GM21529 (cell line): ENCODE data around the gene ARG2.
A peak's percentile ranks its signal among the peaks of the same experiment; 100 is the strongest.
"Not testable (repeated sequence)": the region's sequence is repeated elsewhere in the genome, so short reads cannot be mapped to it uniquely, and the experiment has no call there.

ENCODE experiments used
- ATAC-seq: cut with Tn5 transposase; IDR thresholded peaks from one replicate; pipeline ENCODE4 v1.9.1; 2021; ENCODE audit not compliant: unreplicated experiment

ARG2 gene

DNA sequence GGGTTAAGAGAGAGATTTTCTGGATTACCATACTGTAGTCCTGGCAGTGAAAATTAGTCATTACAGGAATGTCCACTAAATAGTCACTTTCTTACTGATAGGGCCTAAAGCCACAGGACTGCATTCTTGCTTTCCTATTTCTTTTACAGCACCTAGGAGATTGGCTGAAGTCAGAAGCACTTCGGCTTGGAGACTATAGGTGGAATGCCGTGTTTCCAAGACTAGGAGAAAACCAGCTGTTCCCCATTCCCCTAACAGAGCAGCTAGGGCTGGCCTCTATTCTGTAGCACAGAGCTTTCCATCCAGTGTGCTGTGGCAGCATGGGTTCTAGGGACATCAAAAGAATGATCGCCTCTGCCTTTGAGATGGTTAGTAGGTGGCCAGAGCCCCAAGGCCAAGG lies 34.7 kb upstream of the ARG2 start:
- no peak for ATAC-seq

DNA sequence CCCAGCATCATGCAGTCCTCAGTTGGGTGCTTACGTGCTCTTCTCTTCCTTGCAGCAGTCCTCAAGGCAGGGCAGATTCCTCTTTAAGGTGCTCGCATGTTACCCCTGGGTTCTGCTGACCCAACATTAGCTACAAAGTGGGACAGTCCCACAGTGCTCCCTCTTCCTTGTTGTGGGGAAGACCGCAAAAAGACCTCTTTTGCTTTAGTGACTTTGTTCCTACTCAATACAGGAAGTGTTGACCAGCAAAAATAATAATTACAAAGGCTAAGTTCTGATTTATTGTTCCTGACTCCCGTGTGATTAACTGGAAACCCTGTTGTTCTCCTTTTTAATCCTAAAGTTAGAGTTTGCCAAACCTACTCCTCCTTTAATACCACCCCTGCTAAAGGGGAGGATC lies 33.4 kb upstream of the ARG2 start:
- ATAC-seq = no peak

DNA sequence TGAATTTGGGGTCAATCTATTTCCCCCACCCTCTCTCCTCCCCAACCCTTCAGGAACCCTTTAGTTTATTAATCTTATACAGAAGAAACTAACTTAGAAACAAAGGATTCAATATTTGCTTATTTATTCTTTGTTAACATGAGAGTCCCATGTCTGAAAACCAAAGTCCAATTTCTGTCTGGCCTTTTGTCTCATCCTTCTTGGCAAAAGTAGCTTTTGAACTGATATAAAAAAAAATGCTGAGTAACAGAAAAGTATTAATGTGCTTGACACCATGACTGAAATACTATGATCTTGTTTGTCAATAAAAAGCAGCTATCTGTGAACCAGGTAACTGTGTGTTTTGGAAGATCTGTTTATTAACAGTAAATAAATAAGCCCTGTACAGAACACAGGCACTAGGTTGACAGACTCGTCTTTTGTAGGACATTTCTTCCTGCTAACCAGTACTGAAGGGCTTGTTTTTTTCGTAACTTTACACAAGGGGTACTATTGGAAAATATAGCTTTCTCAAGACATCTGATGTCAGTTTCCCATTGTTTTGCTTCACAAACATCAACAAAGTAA lies 30.4 kb upstream of the ARG2 start:
- ATAC-seq = no peak

DNA sequence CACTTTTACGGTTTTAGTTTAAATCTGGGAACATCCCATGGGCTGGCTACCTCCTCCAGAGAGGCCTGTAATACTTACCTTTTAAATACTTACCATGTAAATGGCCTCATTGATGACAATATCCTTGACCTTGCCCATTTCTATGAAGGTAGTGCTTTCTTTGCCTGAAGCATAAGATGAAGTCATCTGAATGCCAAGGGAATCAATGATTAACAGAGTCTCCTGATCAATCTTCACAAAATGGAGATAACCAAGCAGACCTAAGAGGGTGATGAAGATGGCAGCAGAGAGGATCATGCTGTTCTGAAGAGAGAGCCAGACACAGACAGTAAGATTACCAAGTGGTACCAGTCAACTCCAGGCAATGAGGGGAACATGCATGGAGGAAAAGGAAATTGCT lies 26.1 kb upstream of the ARG2 start:
- not testable (repeated sequence) for ATAC-seq

DNA sequence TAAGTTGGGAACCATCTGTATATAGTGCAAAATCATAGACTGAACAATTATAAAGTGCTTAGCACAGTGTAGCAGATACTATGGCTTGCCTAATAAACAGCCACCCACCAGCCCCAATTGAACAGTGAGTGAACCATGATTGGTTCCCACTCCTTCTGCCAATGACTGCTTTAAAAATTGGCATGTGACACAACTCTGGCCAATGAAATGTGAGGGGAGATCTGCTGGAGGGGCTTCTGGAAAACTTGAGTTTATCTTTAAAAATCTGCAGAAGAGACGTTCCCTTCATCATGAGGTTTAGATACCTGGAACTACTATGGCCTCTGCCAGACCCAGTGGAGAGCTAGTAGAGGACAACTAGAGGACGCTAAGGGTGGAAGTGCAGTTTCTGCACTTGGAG lies 24.3 kb upstream of the ARG2 start:
- ATAC-seq = no peak

DNA sequence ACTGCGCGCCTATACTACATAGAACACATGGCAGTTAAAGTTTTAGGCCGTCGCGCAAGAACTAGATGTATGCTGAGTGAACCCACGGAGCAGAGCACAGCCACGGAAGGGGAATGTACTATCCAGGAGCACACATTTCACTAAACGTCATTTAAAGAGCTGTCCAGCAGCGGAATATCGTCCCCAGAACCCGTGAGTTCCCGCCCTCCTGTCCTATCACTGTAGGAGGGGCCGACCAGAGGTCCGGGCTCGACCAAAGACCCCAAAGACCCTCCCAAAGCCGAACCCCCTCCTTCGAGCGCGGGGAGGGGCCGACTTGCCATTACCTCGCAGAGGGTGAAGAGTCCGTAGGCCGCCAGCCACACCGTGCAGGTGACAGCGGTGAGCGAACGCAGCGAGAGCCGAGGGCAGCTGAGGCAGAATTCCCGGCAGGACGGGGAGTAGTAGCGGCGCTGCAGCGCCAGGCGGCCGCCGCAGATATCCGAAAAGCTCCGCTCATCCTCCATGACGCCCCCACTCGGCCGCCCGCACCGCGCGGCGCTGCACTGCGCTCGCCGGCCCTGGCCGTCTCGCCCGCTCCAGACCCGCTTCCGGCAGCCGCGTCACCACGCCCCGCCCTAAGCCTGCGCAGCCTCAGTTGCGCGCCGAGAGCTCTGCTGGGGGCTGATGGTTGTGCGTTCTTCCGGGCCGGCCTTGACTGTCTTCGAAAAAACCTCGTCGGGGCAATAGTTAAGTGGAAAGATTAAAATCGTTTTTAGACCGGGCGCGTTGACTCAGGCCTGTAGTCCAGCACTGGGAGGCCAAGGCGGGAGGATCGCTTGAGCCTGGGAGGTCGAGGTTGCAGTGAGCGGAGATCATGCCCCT lies 19.8 kb upstream of the ARG2 start, which contains the start of gene PIGH:
Gene PIGH (minus strand): TSS at position 571 of the 864 bp plus-strand sequence. CDS start 65 bp downstream, at position 506.
- peak; percentile 84 for ATAC-seq

DNA sequence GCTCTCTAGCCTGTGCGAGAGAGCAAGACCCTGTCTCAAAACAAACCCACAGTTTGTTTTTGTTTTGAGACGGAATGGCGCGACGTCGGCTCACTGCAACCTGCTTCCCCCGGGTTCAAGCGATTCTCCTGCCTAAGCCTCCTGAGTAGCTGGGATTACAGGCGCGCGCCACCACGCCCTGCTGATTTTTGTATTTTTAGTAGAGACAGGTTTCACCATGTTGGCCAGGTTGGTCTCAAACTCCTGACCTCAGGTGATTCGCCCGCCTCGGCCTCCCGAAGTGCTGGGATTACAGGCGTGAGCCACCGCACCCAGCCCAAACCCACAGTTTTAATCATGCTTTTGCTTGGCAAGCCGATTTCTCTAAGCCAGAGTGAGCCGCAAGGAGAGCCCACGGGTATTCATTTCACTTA lies 19.2 kb upstream of the ARG2 start:
- ATAC-seq = not testable (repeated sequence)

DNA sequence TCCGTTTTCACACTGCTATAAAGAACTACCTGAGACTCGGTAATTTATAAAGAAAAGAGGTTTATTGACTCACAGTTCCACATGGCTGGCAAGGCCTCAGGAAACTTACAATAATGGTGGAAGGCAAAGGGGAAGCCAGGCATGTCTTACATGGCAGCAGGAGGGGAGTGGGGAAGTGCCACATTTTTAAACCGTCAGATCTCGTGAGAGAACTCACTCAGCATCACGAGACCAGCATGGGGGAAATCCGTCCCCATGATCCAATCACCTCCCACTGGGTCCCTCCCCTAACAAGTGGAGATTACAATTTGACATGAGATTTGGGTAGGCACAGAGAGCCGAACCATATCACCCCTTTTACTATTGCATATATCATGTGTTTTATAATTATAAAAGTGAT lies 17.6 kb upstream of the ARG2 start:
- no peak for ATAC-seq

DNA sequence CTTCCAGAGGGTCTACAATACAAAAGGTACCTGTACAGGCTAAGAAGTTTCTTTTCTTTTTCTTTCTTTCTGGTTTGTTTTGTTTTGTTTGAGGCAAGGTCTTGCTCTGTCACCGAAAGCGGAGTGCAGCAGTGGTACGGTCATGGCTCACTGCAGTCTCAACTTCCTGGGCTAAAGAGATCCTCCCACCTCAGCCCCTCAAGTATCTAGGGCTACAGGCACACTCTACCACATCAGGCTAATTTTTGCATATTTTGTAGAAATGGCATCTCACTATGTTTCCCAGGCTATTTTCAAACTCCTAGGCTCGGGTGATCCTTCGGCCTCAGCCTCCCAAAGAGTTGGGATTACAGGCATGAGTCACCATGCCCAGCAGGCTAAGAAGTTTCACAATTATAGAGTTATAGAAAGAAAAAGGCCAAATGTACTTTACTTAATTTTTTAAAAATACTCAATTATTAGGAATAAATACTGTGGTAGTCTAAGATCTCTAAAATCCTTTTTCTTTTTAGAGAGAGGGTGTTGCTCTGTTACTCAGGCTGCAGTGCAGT lies 16.6 kb upstream of the ARG2 start:
- ATAC-seq = peak; percentile 68

DNA sequence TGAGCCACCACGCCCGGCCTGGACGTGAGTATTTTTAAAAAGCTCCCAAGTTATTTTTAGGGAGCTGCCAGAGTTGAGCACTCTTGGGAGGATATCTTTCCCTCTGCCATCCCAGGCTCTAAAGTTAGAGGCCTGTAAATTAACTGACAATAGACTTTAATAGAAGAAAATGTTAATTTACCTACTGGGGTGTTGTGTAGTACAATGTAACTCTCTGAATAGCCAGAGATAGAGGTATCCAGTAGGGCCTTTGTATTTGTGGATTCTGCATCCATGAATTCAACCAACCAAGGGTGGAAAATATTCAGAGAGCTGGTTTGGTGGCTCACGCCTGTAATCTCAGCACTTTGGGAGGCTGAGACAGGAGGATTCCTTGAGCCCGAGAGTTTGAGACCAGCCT lies 12.1 kb upstream of the ARG2 start:
- no peak for ATAC-seq

DNA sequence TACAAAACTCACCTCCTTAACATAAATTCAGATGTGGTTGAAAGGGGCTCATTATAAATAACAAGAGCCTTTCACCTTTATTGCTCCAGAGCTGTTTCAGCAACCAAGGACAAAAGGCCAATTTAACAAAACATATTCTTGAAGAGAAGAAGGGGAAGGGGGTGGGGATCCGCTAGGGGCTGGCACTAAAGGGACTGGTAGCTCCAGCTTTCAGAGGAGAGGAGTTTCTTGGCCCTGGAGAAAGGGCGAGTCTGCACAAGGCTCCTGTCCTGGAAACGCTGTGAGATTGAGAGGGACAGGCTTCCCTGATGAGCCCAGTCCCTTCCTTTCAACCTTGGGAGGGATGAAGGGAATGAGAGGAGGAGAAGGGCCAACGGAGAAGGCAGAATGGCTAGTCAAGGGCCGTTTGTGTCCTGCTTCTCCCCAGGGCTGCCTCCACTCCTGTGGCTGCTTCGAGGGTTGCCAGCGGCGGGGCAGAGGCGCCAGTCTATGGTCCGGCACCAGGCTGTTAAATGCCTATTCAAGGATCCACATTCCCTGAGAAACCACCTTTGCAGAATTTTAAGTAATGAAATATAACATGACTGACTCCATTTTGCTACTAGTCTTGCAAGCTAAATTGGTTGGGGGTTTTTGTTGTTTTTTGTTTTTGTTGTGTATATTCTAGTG lies 9.9 kb upstream of the ARG2 start:
- no peak for ATAC-seq

DNA sequence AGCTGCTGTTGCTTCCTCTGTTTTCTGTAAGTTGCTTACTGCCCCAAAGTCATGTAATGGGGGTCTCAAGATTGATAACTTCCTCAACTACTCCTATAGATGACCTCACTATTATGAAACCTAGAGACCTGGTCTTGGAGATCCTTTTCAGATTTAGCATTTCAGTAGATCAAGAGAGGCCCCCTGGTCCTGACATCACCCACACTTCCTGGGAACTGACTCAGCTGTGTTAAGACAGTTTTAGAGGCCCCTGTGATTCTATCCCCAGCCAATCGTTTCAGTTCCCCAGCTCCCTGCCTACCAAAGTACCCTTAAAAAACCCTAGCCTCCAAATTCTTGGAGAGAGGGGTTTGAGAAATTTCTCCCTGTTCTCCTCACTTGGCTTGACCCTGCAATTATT lies 9.2 kb upstream of the ARG2 start:
- no peak for ATAC-seq

DNA sequence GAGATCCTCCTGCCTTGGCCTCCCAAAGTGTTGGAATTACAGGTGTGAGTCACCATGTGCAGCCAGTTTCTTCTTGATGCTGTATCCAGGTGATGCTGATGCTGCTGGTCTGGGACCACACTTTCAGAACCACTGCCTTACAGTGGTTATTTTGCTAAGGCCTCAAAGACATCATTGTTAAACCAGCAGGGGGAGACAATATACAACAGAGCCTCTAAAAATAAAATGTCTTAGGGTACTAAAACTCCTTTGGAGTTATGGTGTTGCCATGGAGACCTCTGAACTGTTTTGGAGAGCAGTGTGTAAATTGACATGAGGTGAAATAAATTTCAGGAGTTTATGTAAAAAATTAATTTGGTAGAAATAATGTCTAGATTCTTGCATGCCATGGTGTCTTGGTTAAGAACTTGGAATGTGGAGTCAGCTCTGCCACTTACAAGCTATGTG lies 1.1 kb upstream of the ARG2 start:
- ATAC-seq = peak; percentile 35

DNA sequence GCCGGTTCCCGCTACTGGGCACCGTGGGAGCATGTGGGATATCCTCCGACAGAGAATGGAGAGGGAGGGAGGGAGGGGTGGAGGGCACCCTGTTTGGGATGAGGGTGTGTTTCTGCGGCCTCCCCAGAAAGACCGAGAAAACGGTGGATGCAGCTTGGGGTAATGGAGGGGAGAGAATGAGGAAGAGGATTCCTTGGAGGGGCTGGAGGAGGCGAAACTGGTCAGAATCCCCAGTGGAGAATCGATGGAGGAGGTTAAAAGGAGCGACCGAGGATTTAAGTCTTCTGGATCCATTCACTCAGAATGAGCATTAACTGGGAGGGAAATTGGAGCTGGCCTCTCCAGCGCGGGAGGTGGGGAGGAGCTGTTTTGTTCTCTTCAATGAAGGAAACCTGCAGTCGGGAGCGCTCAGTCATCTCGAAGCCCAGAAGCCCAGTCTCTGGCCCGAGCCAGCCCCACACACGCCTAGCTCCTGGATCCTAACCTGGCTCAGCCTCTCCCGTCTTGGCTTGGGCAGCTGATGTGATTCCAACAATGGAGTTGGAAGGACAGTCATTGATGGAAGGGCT lies 581 bp downstream of the ARG2 start:
- ATAC-seq = no peak

DNA sequence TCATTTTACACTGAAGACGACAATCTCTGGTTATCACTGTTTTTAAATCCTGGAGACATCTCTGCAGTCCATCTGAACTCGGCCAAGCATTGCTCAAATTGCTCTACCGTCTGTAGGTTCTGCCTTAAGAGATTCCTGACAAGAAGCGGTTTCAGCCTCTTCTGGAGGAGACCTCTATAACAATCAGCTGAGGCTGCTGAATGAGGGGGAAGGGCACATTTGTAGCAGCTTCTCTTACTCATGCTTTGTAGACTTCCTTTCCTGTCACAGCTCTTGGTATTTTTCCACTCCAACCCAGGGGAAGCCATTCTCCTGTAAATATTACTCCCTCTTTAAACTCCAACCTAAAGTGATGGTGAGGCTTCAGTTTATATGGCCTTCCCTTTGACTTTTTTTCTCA lies 3.0 kb downstream of the ARG2 start:
- ATAC-seq = no peak

DNA sequence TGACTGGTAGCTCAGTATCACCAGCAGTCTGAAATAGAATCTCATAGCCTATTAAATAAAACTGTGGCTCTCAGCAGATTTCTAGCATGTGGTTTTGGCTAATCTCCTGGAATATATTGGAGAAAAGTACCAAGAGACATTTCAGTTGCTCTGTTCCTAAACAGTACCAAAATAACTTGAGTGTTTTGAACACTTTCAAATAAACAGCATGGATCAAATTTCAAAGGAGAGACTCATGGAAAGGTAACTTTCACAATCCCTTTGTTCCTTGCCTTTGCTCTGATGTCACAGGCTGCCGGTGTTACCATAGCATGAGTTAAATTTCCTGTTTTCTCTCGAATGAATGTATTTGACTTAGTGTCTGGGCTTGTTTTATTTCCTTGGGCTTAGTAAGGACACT lies 3.4 kb downstream of the ARG2 start:
- no peak for ATAC-seq

DNA sequence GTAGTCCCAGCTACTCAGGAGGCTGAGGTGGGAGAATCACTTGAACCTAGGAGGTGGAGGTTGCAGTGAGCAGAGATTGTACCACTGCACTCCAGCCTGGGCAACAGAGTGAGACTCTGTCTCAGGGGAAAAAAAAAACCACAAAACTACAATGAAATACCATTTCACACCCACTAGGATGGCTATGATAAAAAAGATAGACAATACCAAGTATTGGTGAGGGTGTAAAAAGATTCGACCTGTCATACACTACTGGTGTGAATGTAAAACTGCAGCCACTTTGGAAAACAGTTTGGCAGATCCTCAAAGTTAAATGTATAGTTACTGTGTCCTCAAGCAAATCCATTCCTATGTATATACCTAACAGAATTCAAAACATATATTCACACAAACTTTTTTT lies 6.4 kb downstream of the ARG2 start:
- not testable (repeated sequence) for ATAC-seq

DNA sequence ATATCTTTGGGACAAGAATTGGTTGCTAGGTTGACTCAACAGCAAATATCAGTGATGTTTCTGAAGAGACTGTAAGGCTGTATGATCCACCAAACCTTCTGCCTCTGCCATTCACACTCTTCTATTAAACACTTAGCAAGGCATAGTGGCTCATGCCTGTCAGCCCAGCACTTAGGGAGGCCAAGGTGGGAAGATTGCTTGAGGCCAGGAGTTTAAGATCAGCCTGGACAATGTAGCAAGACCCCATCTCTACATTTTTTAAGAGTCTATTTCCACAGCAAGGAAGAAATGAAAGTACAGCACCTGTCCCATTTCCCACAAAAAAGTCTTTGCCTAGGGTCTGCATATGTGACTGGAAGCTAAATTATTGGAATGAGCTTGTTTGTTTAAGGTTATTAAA lies 7.8 kb downstream of the ARG2 start:
- ATAC-seq = no peak

DNA sequence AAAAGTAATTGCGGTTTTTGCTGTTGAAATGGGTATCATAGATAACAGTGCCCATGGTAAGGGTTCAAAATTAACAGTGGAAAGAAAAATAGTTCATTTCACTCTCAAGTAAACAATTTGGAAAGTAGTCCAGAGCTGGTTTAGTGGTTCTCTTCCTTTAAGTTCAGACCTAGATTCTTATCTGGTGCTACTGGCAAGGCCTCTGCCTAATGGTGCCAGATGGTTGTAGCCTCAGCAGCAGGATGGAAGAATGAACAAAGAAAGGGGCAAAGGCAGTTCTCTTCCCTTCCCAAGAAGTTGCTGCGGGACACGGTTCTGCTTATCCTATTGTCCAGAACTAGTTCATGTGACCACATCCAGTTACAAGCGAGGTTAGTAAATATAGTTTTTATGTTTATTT lies 10.5 kb downstream of the ARG2 start:
- no peak for ATAC-seq

DNA sequence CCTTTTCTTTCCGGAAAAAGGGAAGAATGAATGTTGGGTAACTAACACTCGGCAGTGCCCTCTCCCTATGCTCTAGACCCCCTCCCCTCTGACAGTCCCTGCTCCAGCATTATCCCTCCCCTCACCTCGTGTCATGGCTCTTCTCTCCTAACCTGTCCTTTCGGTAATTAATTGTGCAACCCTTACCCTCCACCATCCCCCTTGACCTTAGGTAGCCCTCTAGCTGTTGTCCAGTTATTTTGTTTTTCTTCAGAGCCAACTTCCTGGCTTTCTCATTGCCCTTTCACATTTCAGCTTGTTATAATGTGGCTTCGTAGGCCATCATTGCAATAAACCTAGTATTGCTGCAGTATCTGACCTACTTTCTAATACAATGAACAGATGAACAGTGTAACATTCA lies 11.2 kb downstream of the ARG2 start:
- ATAC-seq = no peak

DNA sequence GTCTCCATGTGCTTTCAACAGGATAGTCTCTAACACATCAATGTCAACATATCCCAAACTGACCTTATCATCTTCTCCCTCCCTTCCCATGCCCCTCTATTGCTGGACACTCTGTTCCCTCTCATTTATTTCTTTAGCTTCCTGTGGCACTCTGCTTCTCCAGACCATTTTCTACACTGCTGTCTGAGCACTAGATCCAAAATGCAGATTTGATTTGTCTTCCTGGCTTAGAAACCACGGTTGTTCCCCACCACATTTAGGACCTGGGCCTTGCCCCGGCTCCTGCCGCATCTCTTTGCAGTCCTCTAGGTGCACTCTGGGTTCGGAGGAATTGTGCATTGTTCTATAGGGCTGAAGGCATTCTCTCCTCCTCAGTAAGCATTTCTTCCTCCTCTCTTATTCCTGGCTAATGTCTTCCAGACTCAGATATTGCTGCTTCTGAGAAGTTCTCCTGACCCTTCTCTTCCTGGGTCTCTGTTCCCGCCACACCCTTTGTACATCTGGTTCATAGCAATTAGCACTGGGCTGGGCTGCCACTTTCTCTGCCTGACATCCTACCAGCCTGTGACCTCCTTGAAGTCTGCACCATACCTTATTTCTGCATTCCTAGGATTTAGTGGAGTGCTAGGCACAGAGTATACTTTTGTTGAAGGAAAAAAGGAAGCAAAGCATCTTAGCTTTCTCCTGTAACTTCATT lies 13.9 kb downstream of the ARG2 start:
- no peak for ATAC-seq
